RPMI8226 (cell line): ENCODE results near the gene DENND1A.

Experiments
- DNase-seq: peaks from one replicate; pipeline ENCODE4 v3.0.0-alpha.2; 2015

Gene DENND1A

GRCh38 chr9:123419721-123420591, 510.0 kb downstream of the DENND1A start:
- no peak for DNase-seq

- DNase-seq, result no peak
Measured at GRCh38 chr9:123419091-123419490, 510.8 kb downstream of the DENND1A start.

- DNase-seq, result no peak
Measured at GRCh38 chr9:123418506-123418905, 511.4 kb downstream of the DENND1A start.

- no peak for DNase-seq
Measured at GRCh38 chr9:123418052-123418430, 511.9 kb downstream of the DENND1A start.

- no peak for DNase-seq
Measured at GRCh38 chr9:123417289-123418051, 512.5 kb downstream of the DENND1A start.

- DNase-seq, result no peak
Measured at GRCh38 chr9:123416176-123416575, 513.8 kb downstream of the DENND1A start.

GRCh38 chr9:123414936-123415930, 514.7 kb downstream of the DENND1A start:
- DNase-seq, result no peak

GRCh38 chr9:123414204-123414603, 515.7 kb downstream of the DENND1A start:
- no peak for DNase-seq

GRCh38 chr9:123412171-123412820, 517.6 kb downstream of the DENND1A start:
- DNase-seq, result no peak

GRCh38 chr9:123411636-123412035, 518.3 kb downstream of the DENND1A start:
- DNase-seq, result no peak

- no peak for DNase-seq
Measured at GRCh38 chr9:123411191-123411590, 518.7 kb downstream of the DENND1A start.

- DNase-seq, result no peak
Measured at GRCh38 chr9:123410281-123410910, 519.5 kb downstream of the DENND1A start.

- no peak for DNase-seq
Measured at GRCh38 chr9:123408313-123409262, 521.3 kb downstream of the DENND1A start.

GRCh38 chr9:123407217-123407851, 522.6 kb downstream of the DENND1A start:
- no peak for DNase-seq

GRCh38 chr9:123406691-123407216, 523.2 kb downstream of the DENND1A start:
- no peak for DNase-seq

- no peak for DNase-seq
Measured at GRCh38 chr9:123406016-123406415, 523.9 kb downstream of the DENND1A start.

- no peak for DNase-seq
Measured at GRCh38 chr9:123402981-123403509, 526.9 kb downstream of the DENND1A start.

- peak; percentile 59 for DNase-seq
Measured at GRCh38 chr9:123401879-123402513, 527.9 kb downstream of the DENND1A start.

GRCh38 chr9:123400926-123401503, 528.9 kb downstream of the DENND1A start:
- DNase-seq, result no peak
